ENCODE measurements around the gene NOP56.

NOP56 gene

DNA sequence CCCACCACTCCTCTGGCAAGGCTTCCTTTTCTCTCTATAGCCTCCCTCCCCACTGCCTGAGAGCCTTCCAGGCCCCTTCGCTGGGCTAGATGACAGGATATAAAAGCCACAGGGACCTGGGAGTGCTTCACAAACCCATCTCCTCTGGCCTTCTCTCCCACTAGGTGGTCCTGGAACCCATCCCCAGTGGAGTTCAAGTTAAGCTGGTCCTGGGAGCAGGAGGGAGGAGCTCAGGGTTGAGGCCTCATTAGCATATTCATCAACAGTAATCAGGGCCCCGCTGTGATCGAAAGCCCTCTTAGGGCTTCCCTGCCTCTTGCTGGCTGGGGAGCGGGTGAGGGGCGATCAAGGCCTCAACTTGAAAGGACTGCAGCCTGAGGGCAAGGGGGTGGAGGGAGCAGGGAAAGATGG is 49.2 kb downstream of the NOP56 start:
- DNase-seq (ENCODE audit: low spot score), result no peak

DNA sequence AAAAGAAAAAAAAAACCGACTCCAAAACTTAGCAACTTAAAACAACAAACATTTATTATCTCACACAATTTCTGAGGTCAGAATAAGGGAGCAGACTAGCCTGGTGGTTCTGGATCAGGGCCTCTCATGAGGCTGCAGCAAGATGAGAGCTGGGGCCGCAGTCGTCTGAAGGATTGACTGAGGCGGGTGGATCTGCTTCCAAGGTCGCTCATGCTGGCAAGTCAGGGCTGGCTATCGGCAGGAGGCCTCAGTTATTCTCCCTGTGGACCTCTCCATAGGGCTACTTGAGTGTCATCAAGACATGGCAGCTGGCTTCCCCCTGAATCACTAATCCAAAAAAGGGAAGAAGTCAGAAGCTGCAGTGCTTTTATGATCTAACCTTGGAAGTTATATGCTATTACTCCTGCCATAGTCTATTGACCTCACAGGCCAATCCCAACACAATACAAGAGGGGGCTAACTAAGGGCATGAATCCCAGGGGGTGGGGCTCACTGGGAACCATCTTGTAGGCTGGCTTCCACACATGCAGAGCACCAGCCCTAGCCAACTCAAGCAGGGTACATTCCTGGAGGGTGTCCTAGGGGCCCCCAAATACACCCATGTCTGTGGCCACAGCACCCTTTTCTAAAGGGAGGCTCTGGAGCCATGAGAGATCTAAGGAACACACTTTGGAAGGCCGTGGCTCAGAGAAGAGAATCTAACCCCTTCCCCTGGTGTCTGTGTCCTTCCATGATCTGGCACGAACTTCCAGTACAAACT is 51.5 kb downstream of the NOP56 start:
- DNase-seq (ENCODE audit: low spot score), result no peak

DNA sequence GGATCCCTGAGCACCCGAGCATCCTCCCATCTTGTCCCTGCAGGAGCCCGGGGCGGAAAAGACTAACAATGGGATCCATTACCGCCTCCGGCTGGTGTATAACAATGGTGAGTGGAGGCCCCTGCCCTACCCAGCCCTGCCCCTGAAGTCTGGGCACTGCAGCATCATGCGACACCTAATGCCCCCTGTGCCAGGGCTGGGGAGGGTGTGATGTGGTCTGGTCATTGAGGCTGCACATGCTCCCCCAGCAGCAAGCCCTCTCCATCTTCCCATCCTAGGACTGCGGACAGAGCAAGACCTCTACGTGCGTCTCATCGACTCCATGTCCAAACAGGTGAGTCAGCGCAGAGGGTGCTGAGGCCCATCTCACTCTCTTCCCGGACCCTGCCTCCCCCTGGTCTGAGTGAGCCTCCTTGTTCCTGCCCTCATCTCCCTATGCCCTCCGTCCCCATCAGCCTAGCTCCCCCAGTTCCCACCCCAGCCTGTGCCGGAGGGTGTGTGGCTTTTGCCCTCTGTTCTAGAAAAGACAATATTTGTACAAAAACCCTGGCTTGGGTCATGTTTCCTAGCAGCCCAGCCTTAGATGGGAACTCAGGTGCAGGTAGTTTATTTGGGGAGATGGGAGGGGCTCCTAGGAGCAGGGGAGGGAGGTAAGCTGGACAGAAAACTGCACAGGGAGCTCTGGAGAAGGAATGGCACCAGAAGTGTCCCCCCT is 53.7 kb downstream of the NOP56 start:
- DNase-seq (ENCODE audit: low spot score), result no peak

DNA sequence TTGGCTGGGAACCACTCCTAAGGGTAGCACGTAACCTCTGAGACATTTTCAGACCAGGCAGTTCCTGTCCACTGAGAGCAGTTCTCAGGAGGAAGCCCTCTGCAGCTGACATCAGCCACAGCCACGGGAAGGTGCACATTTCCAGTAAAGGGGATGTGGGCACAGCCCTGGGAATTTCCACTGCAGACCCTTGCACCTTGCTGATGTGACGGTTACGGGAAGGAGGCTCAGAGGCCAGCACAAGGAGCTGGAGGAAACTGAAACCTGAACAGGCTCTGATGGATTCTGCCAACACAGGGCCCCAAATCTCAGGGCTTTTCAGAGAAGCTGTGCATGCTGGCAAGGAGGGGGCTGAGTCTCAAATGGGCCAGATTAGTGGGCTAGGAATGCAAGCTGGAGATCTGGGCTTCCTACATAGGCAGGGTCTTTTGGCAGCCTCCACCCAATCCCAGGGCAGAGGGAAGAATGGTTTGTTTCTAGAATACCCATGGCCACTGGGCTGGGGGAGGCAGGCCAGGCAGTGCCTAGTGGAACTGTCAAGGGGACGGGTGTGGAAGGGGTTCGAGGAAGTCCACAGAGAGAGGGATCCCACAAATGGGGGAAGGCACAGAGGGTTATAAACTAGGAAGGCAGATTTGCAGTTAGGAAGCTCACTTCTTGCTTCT is 54.4 kb downstream of the NOP56 start:
- no peak for DNase-seq (ENCODE audit: low spot score)

DNA sequence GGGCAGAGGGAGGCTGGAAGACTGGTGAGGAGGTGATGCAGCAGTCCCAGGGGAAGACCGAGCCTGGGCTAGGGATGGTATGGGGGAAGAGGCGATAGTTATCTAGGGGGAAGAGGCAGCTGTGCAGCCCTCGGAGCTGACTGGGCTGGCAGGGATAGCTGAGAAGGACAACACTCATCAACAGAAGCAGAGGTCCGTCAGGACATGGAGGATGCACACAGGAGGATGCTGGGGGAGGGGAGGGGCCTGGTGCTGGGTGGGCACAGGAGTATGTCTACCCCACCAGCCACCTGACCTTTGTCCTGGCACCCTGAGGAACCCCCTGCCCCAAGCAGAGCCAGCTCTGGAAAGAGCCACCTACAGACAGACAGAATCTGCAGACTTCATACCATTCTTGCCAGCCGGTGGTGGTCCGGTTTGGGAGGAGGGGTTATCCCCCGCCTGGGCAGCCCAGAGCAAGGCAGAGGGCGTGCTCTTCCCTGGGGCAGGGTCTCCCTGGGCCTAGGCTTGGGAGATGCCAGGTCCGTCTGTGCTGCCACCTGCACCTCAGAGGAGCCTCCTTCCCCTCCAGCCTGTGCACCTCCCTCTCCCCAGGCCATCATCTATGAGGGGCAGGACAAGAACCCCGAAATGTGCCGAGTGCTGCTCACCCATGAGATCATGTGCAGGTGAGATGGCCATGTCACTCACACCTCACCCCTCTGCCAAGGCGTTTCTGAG is 55.1 kb downstream of the NOP56 start:
- no peak for DNase-seq (ENCODE audit: low spot score)
